HL-60 (cell line): ENCODE data around the gene ATP5F1E.

ENCODE experiments used
- GABPA ChIP-seq: IDR thresholded peaks from 2 replicates; pipeline ENCODE4 v1.6.1; 2012; ENCODE audit warnings: low read depth
- POLR2AphosphoS5 ChIP-seq: IDR thresholded peaks from 2 replicates; pipeline ENCODE4 v1.6.1; 2012; ENCODE audit warnings: low read depth
- TF ChIP-seq, protein P1 (sequence below): IDR thresholded peaks from one replicate; pipeline ENCODE4 v1.5.1; 2011; ENCODE audit warnings: low read length, control low read depth, inconsistent platforms; ENCODE audit not compliant: insufficient read depth
- TF ChIP-seq, protein P2 (sequence below): IDR thresholded peaks from 2 replicates; pipeline ENCODE4 v1.6.1; 2012; ENCODE audit warnings: low read depth; ENCODE audit not compliant: insufficient replicate concordance

DNA sequence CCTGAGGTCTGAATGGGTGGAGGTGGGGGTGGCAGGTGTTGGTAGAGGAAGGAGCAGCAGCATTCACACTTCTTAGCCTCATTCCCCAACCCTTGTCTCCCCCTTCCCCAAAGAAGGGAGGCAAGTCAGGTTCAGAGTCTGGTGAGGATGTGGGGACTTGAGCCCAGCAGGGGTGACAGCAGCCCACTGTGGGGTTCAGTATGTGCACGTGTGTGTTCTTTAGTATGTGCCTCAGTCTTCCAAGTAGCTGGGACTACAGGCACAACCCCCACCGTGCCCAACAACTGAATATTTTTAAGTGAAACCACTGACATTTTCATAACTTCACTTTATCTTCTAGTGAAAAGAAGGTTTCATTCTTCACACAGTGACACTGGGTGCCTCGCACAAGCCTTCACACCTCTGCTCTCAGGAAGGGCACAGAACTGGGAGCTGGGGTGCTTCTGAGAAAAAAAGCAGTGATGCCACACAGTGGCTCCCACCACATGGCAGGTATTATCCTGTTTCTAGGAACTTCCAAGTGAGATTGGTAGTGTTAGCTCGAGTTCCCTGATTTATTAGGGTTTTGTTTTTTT is 43.9 kb upstream of the ATP5F1E start:
- TF ChIP-seq, protein P1, sequence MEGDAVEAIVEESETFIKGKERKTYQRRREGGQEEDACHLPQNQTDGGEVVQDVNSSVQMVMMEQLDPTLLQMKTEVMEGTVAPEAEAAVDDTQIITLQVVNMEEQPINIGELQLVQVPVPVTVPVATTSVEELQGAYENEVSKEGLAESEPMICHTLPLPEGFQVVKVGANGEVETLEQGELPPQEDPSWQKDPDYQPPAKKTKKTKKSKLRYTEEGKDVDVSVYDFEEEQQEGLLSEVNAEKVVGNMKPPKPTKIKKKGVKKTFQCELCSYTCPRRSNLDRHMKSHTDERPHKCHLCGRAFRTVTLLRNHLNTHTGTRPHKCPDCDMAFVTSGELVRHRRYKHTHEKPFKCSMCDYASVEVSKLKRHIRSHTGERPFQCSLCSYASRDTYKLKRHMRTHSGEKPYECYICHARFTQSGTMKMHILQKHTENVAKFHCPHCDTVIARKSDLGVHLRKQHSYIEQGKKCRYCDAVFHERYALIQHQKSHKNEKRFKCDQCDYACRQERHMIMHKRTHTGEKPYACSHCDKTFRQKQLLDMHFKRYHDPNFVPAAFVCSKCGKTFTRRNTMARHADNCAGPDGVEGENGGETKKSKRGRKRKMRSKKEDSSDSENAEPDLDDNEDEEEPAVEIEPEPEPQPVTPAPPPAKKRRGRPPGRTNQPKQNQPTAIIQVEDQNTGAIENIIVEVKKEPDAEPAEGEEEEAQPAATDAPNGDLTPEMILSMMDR, result no peak
- TF ChIP-seq POLR2AphosphoS5 (no peak), GABPA (no peak)
- TF ChIP-seq, protein P2, sequence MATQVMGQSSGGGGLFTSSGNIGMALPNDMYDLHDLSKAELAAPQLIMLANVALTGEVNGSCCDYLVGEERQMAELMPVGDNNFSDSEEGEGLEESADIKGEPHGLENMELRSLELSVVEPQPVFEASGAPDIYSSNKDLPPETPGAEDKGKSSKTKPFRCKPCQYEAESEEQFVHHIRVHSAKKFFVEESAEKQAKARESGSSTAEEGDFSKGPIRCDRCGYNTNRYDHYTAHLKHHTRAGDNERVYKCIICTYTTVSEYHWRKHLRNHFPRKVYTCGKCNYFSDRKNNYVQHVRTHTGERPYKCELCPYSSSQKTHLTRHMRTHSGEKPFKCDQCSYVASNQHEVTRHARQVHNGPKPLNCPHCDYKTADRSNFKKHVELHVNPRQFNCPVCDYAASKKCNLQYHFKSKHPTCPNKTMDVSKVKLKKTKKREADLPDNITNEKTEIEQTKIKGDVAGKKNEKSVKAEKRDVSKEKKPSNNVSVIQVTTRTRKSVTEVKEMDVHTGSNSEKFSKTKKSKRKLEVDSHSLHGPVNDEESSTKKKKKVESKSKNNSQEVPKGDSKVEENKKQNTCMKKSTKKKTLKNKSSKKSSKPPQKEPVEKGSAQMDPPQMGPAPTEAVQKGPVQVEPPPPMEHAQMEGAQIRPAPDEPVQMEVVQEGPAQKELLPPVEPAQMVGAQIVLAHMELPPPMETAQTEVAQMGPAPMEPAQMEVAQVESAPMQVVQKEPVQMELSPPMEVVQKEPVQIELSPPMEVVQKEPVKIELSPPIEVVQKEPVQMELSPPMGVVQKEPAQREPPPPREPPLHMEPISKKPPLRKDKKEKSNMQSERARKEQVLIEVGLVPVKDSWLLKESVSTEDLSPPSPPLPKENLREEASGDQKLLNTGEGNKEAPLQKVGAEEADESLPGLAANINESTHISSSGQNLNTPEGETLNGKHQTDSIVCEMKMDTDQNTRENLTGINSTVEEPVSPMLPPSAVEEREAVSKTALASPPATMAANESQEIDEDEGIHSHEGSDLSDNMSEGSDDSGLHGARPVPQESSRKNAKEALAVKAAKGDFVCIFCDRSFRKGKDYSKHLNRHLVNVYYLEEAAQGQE, result no peak
